Renal cortex interstitium (tissue), 11 donors: Measurements from ENCODE around the gene GATAD2B. TPM values are rescaled to one million over a fixed set of nuclear protein-coding genes. Genes with fewer than 3 reads are reported as not detected.

Source experiments
- DNase-seq, 11 donors: peaks; one replicate each; pipeline ENCODE4 v3.0.0-alpha.2; 2013; ENCODE audit warnings: low read depth in 9 of 11, low spot score in 4 of 11; ENCODE audit errors: extremely low read depth in 1 of 11
- polyA plus RNA-seq, 3 donors: library from polyadenylated mRNA; unstranded; fragments of 120-200 nt; gene quantifications; one replicate each; pipeline ENCODE4 v1.2.1, GENCODE V29; 2013; ENCODE audit not compliant: insufficient read length in 3 of 3

Gene GATAD2B
- polyA plus RNA-seq, 3 donors: 29.5 to 35.2 (median 29.6) TPM

- no peak for DNase-seq
Measured at GRCh38 chr1:153938996-153939395, 16.2 kb upstream of the GATAD2B start.

- no peak for DNase-seq
Measured at GRCh38 chr1:153937331-153937730, 14.6 kb upstream of the GATAD2B start.

GRCh38 chr1:153936011-153936802, 13.4 kb upstream of the GATAD2B start:
- no peak for DNase-seq

GRCh38 chr1:153934746-153935145, 12.0 kb upstream of the GATAD2B start:
- DNase-seq: no peak

GRCh38 chr1:153933955-153934354, 11.2 kb upstream of the GATAD2B start:
- no peak for DNase-seq

- DNase-seq: no peak
Measured at GRCh38 chr1:153933430-153933829, 10.7 kb upstream of the GATAD2B start.

- no peak for DNase-seq
Measured at GRCh38 chr1:153932156-153933131, 9.7 kb upstream of the GATAD2B start.

GRCh38 chr1:153929981-153930948, 7.5 kb upstream of the GATAD2B start:
- DNase-seq: no peak

- DNase-seq: no peak
Measured at GRCh38 chr1:153929426-153929825, 6.7 kb upstream of the GATAD2B start.

- DNase-seq: no peak
Measured at GRCh38 chr1:153928791-153929341, 6.1 kb upstream of the GATAD2B start.

- DNase-seq: no peak
Measured at GRCh38 chr1:153928245-153928644, 5.5 kb upstream of the GATAD2B start.

- no peak for DNase-seq
Measured at GRCh38 chr1:153926405-153926804, 3.6 kb upstream of the GATAD2B start.

- DNase-seq: peak in 4 of 11 donors; percentile 18 to 53 (median 32)
Measured at GRCh38 chr1:153922076-153922971, 448 bp downstream of the GATAD2B start.

GRCh38 chr1:153921803-153922075, 1.0 kb downstream of the GATAD2B start:
- peak in 3 of 11 donors; percentile 8 to 21 (median 18) for DNase-seq

GRCh38 chr1:153921080-153921802, 1.5 kb downstream of the GATAD2B start:
- DNase-seq: no peak

- peak in 1 of 11 donors; percentile 13 for DNase-seq
Measured at GRCh38 chr1:153919876-153920852, 2.6 kb downstream of the GATAD2B start.
